Measurements from ENCODE around the gene SYNDIG1. TPM values are rescaled to one million over a fixed set of nuclear protein-coding genes. Genes with fewer than 3 reads are reported as not detected.
"Not testable (repeated sequence)": the region's sequence is repeated elsewhere in the genome, so short reads cannot be mapped to it uniquely, and the experiment has no call there.

SYNDIG1 gene
- total RNA-seq, 2 experiments from 2014 or later, result not detected

GRCh38 chr20:24615353-24615752 lies 145.9 kb downstream of the SYNDIG1 start:
- Mint-ChIP-seq H3K27ac (no peak overlapping the region), H3K27me3 (peaks cover 14% of the 10 kb centered on the region), H3K9me3 (no peaks in the 10 kb centered on the region), H3K4me1 (no peaks in the 10 kb centered on the region), H3K36me3 (no peaks in the 10 kb centered on the region), H3K4me3 (no peak overlapping the region)
- no peak for DNase-seq

DNA sequence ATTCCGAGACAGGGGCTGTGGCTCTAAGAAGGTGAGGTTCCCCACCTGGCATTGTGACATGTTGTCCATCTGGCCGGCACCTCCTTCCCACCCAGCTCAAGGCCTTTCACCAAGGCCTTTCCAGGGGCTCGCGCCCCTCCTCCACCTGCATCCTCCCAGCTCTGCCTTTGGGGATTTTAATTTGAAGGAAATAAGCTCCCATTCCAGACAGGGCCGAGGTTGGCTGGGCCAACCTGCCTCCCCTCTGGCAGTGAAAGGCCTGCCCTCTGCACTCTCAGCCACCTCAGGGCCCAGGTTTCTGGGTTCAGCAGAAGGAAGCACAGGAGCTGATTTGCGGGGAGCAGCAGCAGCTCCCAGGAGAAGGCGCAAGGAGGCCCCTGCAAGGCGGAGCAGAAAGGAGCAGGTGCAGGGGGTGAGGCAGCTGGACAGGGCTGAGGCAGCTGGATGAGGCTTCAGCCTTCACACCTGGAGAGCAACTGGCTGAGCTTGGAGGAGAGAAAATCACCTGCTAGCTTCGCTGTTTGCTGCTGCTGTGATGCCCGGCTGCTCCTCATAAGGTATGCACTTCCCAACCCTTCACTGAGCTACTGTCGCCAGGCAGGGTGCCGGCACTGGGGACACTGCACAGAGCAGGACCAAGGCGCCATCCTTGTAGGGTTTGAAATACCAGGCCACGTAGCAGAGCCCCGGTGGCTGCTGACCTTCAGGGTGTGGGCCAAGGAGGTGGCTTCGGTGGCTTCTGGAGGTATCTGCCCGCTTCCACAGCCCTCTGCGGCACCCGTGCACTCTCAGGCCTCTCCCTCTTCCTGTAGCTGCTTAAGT lies 147.0 kb downstream of the SYNDIG1 start:
- H3K27me3 Mint-ChIP-seq, result peaks cover 14% of the 10 kb centered on the region
- H3K36me3 Mint-ChIP-seq, result no peaks in the 10 kb centered on the region
- DNase-seq, result no peak
- H3K4me1 Mint-ChIP-seq, result no peaks in the 10 kb centered on the region
- no peak overlapping the region for H3K27ac Mint-ChIP-seq
- no peak overlapping the region for H3K4me3 Mint-ChIP-seq
- no peaks in the 10 kb centered on the region for H3K9me3 Mint-ChIP-seq

GRCh38 chr20:24617080-24617432 lies 147.6 kb downstream of the SYNDIG1 start:
- Mint-ChIP-seq H3K4me1 (no peaks in the 10 kb centered on the region), H3K27ac (no peak overlapping the region), H3K4me3 (no peak overlapping the region), H3K9me3 (no peaks in the 10 kb centered on the region), H3K27me3 (peaks cover 14% of the 10 kb centered on the region), H3K36me3 (no peaks in the 10 kb centered on the region)
- no peak for DNase-seq

DNA sequence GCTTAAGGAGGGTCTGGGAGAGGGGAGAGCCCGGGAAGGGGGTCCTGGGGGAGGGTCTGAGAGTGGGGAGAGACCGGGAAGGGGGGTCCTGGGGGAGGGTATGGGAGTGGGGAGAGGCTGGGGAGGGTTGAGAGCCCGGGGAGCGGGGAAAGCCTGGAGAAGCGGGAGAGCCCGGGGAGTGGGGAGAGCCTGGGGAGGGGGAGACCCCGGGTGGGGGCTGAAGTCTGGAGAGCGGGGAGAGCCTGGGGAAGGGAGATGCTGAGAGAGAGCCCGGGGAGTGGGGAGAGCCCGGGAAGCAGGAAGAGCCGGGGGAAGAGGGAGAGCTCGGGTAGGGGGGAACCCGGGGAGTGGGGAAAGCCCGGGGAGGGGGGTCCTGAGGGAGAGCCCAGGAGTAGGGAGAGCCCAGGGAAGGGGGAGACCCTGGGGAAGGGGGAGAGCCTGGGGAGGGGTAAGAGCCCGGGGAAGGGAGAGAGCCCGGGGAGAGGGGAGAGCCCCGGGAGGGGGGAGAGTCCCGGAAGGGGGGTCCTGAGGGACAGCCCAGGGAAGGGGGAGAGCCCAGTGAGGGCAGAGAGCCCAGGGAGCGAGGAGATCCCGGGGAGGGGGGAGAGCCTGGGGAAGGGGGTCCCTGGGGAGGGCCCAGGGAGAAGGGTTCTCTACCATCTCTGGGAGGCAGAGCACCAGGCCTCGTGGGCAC lies 148.5 kb downstream of the SYNDIG1 start:
- H3K4me1 Mint-ChIP-seq, result no peaks in the 10 kb centered on the region
- no peak overlapping the region for H3K4me3 Mint-ChIP-seq
- no peak for DNase-seq
- no peaks in the 10 kb centered on the region for H3K36me3 Mint-ChIP-seq
- H3K27ac Mint-ChIP-seq, result no peak overlapping the region
- no peaks in the 10 kb centered on the region for H3K9me3 Mint-ChIP-seq
- H3K27me3 Mint-ChIP-seq, result peaks cover 14% of the 10 kb centered on the region

GRCh38 chr20:24618739-24619138 lies 149.3 kb downstream of the SYNDIG1 start:
- DNase-seq, result no peak
- Mint-ChIP-seq H3K27me3 (peaks cover 9% of the 10 kb centered on the region), H3K27ac (no peak overlapping the region), H3K4me3 (no peak overlapping the region), H3K9me3 (no peaks in the 10 kb centered on the region), H3K36me3 (no peaks in the 10 kb centered on the region), H3K4me1 (no peaks in the 10 kb centered on the region)

DNA sequence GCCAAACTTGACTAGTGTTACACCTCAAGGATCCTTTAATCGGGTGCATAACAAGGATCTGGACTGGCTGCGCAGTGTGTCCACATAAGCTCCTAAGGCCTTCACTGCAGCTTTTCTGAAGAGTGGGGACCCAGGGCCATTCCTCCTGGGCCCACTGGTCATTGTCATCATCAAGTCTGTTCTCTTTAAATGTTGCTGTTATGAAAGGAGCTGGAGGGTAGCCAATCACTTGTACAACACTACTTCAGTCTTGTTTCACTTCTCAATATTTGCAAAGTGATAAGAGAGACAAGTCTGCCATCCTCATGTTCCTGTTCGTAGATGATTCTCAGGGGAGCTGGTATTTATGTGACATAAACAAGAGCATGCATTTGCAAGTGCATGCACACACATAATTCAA lies 149.8 kb downstream of the SYNDIG1 start:
- H3K36me3 Mint-ChIP-seq, result no peaks in the 10 kb centered on the region
- H3K4me3 Mint-ChIP-seq, result no peak overlapping the region
- DNase-seq, result no peak
- H3K27ac Mint-ChIP-seq, result no peak overlapping the region
- no peaks in the 10 kb centered on the region for H3K9me3 Mint-ChIP-seq
- no peaks in the 10 kb centered on the region for H3K4me1 Mint-ChIP-seq
- peaks cover 4% of the 10 kb centered on the region for H3K27me3 Mint-ChIP-seq

GRCh38 chr20:24620937-24621519 lies 151.6 kb downstream of the SYNDIG1 start:
- DNase-seq, result no peak
- Mint-ChIP-seq H3K9me3 (no peaks in the 10 kb centered on the region), H3K4me3 (no peak overlapping the region), H3K27ac (no peak overlapping the region), H3K4me1 (no peaks in the 10 kb centered on the region), H3K36me3 (no peaks in the 10 kb centered on the region), H3K27me3 (peaks cover 4% of the 10 kb centered on the region)

- H3K9me3 Mint-ChIP-seq, result no peaks in the 10 kb centered on the region
- H3K27me3 Mint-ChIP-seq, result no peaks in the 10 kb centered on the region
Measured at GRCh38 chr20:24622856-24623255, 153.4 kb downstream of the SYNDIG1 start.

GRCh38 chr20:24626141-24626540 lies 156.7 kb downstream of the SYNDIG1 start:
- not testable (repeated sequence) for H3K4me1 Mint-ChIP-seq, H3K27me3 Mint-ChIP-seq, DNase-seq, H3K36me3 Mint-ChIP-seq, H3K27ac Mint-ChIP-seq, H3K9me3 Mint-ChIP-seq, H3K4me3 Mint-ChIP-seq

More at GRCh38 chr20:24622856-24623255, 153.4 kb downstream of the SYNDIG1 start:
- peaks cover under 1% of the 10 kb centered on the region for H3K4me1 Mint-ChIP-seq
- no peak overlapping the region for H3K4me3 Mint-ChIP-seq
- DNase-seq, result no peak
- no peaks in the 10 kb centered on the region for H3K36me3 Mint-ChIP-seq
- no peak overlapping the region for H3K27ac Mint-ChIP-seq

DNA sequence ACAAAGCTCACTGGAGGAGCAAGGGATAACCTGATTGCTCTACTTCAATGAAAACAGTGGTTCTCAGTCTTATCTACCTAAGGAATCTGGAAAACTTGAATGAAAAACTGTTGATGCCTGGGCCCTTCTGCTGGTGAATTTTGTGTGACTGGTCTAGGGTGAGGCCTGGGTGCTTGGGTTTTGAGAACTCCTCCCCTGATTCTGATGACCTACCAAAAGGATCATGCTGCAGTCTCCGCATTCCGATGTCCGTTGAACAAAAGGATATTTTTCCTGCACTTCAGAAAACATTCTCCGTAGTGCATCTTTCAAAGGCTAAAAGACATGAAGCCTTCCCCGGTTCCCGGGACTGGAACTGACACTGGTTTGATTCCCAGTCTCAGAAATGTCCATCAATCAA lies 157.9 kb downstream of the SYNDIG1 start:
- peaks cover 10% of the 10 kb centered on the region for H3K4me1 Mint-ChIP-seq
- no peaks in the 10 kb centered on the region for H3K36me3 Mint-ChIP-seq
- DNase-seq, result no peak
- H3K9me3 Mint-ChIP-seq, result no peaks in the 10 kb centered on the region
- H3K4me3 Mint-ChIP-seq, result no peak overlapping the region
- no peaks in the 10 kb centered on the region for H3K27me3 Mint-ChIP-seq
- H3K27ac Mint-ChIP-seq, result no peak overlapping the region

GRCh38 chr20:24627926-24628325 lies 158.5 kb downstream of the SYNDIG1 start:
- H3K36me3 Mint-ChIP-seq, result no peaks in the 10 kb centered on the region
- no peak overlapping the region for H3K27ac Mint-ChIP-seq
- H3K4me3 Mint-ChIP-seq, result no peak overlapping the region
- no peaks in the 10 kb centered on the region for H3K27me3 Mint-ChIP-seq
- H3K4me1 Mint-ChIP-seq, result peaks cover 10% of the 10 kb centered on the region
- H3K9me3 Mint-ChIP-seq, result no peaks in the 10 kb centered on the region
- DNase-seq, result no peak

DNA sequence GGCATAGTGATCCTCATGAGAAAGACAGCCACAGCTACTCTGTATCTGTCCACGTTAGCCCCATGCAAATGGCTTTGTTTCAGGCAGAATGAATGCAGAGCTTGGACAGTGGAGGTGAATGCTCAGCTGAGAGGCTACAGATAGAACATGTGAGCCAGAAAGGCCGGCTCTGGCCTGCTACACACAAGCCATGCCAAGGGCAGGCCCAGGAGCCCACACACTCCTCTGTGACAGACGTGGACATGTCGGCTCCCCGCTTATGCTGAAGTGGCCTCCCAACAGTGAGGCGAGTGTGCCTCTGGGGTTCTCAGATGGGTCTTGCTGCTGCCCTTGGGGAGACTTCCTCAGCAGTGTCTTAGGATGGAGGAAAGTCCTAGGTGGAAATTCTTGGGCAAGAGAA lies 159.6 kb downstream of the SYNDIG1 start:
- no peaks in the 10 kb centered on the region for H3K36me3 Mint-ChIP-seq
- no peaks in the 10 kb centered on the region for H3K27me3 Mint-ChIP-seq
- no peak overlapping the region for H3K27ac Mint-ChIP-seq
- no peak for DNase-seq
- no peak overlapping the region for H3K4me3 Mint-ChIP-seq
- H3K9me3 Mint-ChIP-seq, result no peaks in the 10 kb centered on the region
- H3K4me1 Mint-ChIP-seq, result peaks cover 10% of the 10 kb centered on the region

DNA sequence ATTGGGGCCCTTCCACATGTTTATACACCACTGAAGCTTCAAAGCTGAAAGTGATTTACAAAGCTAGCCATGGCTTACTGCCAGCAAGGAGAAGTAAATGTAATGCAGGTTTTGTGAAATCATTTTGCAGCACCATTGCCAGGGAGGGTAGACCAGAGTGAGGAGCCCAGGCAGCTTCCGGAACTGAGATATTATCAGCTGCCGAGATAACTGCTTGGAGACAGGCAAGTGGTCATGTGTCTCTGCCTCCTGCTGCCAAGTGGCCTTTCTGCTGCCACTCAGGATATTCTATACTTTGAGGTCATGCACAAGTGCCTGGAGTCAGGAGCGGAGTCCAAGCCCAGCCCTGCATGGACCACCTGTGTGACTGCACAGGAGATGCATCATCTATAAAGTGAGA lies 160.2 kb downstream of the SYNDIG1 start:
- Mint-ChIP-seq H3K9me3 (no peaks in the 10 kb centered on the region), H3K36me3 (no peaks in the 10 kb centered on the region)

DNA sequence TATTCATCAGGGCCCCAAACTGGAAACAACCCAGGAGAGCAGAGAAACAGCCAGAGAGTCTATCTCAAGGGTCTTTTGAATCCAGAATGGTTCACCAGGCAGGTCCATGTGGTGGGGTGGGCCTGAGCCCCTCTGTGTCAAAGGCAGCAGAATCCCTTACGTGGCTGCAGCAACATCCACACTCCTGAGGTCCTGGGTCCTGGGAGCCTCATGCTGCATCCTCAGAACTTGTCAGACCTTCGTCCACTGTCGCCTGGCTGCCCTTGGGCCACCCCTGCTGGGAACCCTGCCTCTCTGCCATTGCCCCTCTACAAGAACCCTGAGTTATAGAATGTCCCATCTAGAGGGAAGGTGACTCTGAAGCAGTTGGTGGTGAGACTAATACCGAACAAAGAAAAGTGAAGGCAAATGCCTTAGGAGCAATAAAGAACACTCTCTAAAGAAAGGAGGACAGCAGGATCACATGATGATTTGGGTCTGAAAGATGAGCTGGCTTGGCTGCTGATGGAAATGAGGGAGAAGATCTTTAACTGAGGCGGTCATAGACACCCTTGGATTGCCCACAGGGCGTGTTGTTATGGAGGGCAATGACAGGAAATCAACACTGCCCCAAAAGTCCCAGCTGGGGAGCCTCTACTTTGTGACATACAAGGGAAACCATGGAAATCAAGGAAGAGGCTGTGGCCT lies 161.2 kb downstream of the SYNDIG1 start:
- DNase-seq, result no peak
- H3K9me3 Mint-ChIP-seq, result no peaks in the 10 kb centered on the region
- no peaks in the 10 kb centered on the region for H3K27me3 Mint-ChIP-seq
- peaks cover 10% of the 10 kb centered on the region for H3K4me1 Mint-ChIP-seq
- no peak overlapping the region for H3K4me3 Mint-ChIP-seq
- no peaks in the 10 kb centered on the region for H3K36me3 Mint-ChIP-seq
- no peak overlapping the region for H3K27ac Mint-ChIP-seq

More for the DNA sequence above, 160.2 kb downstream of the SYNDIG1 start:
- H3K27me3 Mint-ChIP-seq, result no peaks in the 10 kb centered on the region
- no peak overlapping the region for H3K4me3 Mint-ChIP-seq
- no peak for DNase-seq
- H3K27ac Mint-ChIP-seq, result no peak overlapping the region
- peaks cover 10% of the 10 kb centered on the region for H3K4me1 Mint-ChIP-seq

DNA sequence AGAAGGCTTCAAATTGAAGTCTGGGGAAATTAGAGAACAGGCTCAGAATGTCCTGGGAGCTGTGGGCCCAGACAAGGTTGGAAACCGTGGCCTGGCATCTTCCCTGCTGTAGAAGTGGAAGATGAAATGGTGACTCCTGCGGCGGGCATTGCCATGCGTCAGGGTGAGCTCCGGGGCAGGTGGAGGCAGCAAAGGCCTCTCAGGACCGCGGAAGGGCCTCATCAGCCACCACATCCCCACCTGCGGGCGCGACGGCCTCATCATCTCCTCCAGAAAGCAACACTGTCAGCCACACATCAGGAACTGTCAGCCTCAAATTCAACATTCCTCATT lies 161.7 kb downstream of the SYNDIG1 start:
- Mint-ChIP-seq H3K36me3 (no peaks in the 10 kb centered on the region), H3K27me3 (no peaks in the 10 kb centered on the region), H3K4me3 (no peak overlapping the region), H3K9me3 (no peaks in the 10 kb centered on the region), H3K4me1 (peaks cover 10% of the 10 kb centered on the region), H3K27ac (no peak overlapping the region)
- no peak for DNase-seq

Measured in activated naive CD8-positive, alpha-beta T cell treated with anti-CD3 and anti-CD28 coated beads for 36 hours (primary cell).